Measurements from ENCODE around the gene FCHSD2. TPM values are rescaled to one million over a fixed set of nuclear protein-coding genes. Genes with fewer than 3 reads are reported as not detected.

The FCHSD2 gene
- total and polyA plus RNA-seq, 9 of the 15 experiments (the other 6 are each of a cell fraction or from before 2014, with no cell fraction given), result 1.8 to 14.7 (median 6.4) TPM

GRCh38 chr11:73017024-73017751 is 124.9 kb downstream of the FCHSD2 start:
- Histone ChIP-seq H3K9me3 (replicated peaks; ENCODE audit: control insufficient read depth, insufficient read depth, low read depth, low read length) (no peaks in the 10 kb centered on the region), H3K27ac (ENCODE audit: extremely low read depth, low read depth, low read length) (no peak overlapping the region), H3K4me2 (ENCODE audit: insufficient read depth, low read length) (no peak overlapping the region), H3K4me1 (replicated peaks in 1 of 2; ENCODE audit: control insufficient read depth in 2 of 2, insufficient read depth in 2 of 2, low read length in 2 of 2) (no peaks in the 10 kb centered on the region), H3K9me1 (ENCODE audit: control insufficient read depth, insufficient read depth, low read length) (no peaks in the 10 kb centered on the region), H3K4me3 (no peak overlapping the region), H3K79me2 (ENCODE audit: control insufficient read depth, insufficient read depth, low read length) (no peaks in the 10 kb centered on the region), H3K9ac (ENCODE audit: insufficient read depth in 1 of 2, low read depth in 2 of 2, low read length in 2 of 2) (no peak overlapping the region), H3K27me3 (ENCODE audit: control insufficient read depth in 2 of 2, insufficient read depth in 2 of 2, low read length in 2 of 2) (no peaks in the 10 kb centered on the region), H2AFZ (ENCODE audit: low read depth, low read length) (no peak overlapping the region), H4K20me1 (replicated peaks; ENCODE audit: control insufficient read depth, insufficient read depth, low read length) (no peaks in the 10 kb centered on the region), H3K36me3 (ENCODE audit: control insufficient read depth, insufficient read depth, low read length) (no peaks in the 10 kb centered on the region)
- in situ Hi-C loops (cut with MboI), result no loop called here
- WGBS (ENCODE audit: insufficient coverage, low coverage, missing lambda C conversion rate), result 57% methylated on average over 8 of the region's 8 CpGs
- ATAC-seq (no peak), FAIRE-seq (no peak), DNase-seq (ENCODE audit: extremely low read depth in 1 of 4, low spot score in 3 of 4) (no peak)
- intact Hi-C loops (cut with micrococcal nuclease), result no loop called here
- CTCF ChIA-PET (ENCODE audit: low intra/inter-chr PET ratio), result no interaction called here
- TF ChIP-seq ZNF263 (CRISPR knock-in tag; IDR thresholded peaks at IDR 0.05; ENCODE audit: borderline replicate concordance) (no peak), RBM39 (optimal IDR thresholded peaks at IDR 0.05; ENCODE audit: low read depth, low read length) (no peak), MECOM (CRISPR knock-in tag; IDR thresholded peaks at IDR 0.05) (no peak), MXI1 (IDR thresholded peaks at IDR 0.05; ENCODE audit: low read depth, low read length) (no peak), SREBF2 (CRISPR knock-in tag; IDR thresholded peaks at IDR 0.05) (no peak), ZFP30 (CRISPR knock-in tag; IDR thresholded peaks at IDR 0.05; ENCODE audit: borderline replicate concordance) (no peak), ELF2 (CRISPR knock-in tag; IDR thresholded peaks at IDR 0.05) (no peak), ZNF77 (CRISPR knock-in tag; IDR thresholded peaks at IDR 0.05) (no peak), ZNF79 (CRISPR knock-in tag; IDR thresholded peaks at IDR 0.05; ENCODE audit: low read depth) (no peak), RFX5 (IDR thresholded peaks at IDR 0.05; ENCODE audit: low read depth, low read length) (no peak), MBD1 (CRISPR knock-in tag; IDR thresholded peaks at IDR 0.05) (no peak), TEAD4 (IDR thresholded peaks at IDR 0.05; ENCODE audit: low read length) (no peak), TEAD4 (CRISPR knock-in tag; IDR thresholded peaks at IDR 0.05; ENCODE audit: borderline replicate concordance) (no peak), ATF1 (CRISPR knock-in tag; IDR thresholded peaks at IDR 0.05) (no peak), ATF1 (tag; IDR thresholded peaks at IDR 0.05) (no peak), ZNF830 (CRISPR knock-in tag; IDR thresholded peaks at IDR 0.05) (no peak), HIVEP1 (CRISPR knock-in tag; IDR thresholded peaks at IDR 0.05) (no peak), NR2C1 (IDR thresholded peaks at IDR 0.05) (no peak), NR2C1 (tag; IDR thresholded peaks at IDR 0.05) (no peak), ZFP36 (IDR thresholded peaks at IDR 0.05; ENCODE audit: low read depth, low read length, partially characterized antibody) (no peak)
- POLR2A ChIA-PET, result no interaction called here
- BruUV-seq (replicated peaks), result no TSS peak

All from K562 (cell line).